ENCODE measurements around the gene TUBA1C. TPM values are rescaled to one million over a fixed set of nuclear protein-coding genes. Genes with fewer than 3 reads are reported as not detected.
"Not testable (repeated sequence)": the region's sequence is repeated elsewhere in the genome, so short reads cannot be mapped to it uniquely, and the experiment has no call there.

The TUBA1C gene
- total and polyA plus RNA-seq, 2 of the 8 experiments (the other 6 are each of a cell fraction or from before 2014, with no cell fraction given) = 504 to 3,101 TPM

DNA sequence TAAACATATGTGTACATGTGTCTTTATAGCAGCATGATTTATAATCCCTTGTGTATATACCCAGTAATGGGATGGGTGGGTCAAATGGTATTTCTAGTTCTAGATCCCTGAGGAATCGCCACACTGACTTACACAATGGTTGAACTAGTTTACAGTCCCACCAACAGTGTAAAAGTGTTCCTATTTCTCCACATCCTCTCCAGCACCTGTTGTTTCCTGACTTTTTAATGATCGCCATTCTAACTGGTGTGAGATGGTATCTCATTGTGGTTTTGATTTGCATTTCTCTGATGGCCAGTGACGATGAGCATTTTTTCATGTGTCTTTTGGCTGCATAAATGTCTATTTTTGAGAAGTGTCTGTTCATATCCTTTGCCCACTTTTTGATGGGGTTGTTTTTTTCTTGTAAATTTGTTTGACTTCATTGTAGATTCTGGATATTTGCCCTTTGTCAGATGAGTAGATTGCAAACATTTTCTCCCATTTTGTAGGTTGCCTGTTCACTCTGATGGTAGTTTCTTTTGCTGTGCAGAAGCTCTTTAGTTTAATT, 45.6 kb downstream of the TUBA1C start:
- FAIRE-seq; H4K8ac ChIP-seq (ENCODE audit: extremely low read depth, insufficient read depth, low read length); H3K27ac ChIP-seq (ENCODE audit: low read depth, low read length); H4K20me1 ChIP-seq (replicated peaks in 1 of 2; ENCODE audit: control insufficient read depth in 1 of 2, insufficient read depth in 2 of 2, low read length in 2 of 2); H2BK5ac ChIP-seq (ENCODE audit: low read depth, low read length); H2AFZ ChIP-seq (ENCODE audit: low read length); H3K18ac ChIP-seq (ENCODE audit: extremely low read depth, low read length); H3K9ac ChIP-seq (replicated peaks in 1 of 4; ENCODE audit: extremely low read depth in 1 of 4, low read depth in 3 of 4, low read length in 3 of 4); H3K4me1 ChIP-seq (replicated peaks in 1 of 4; ENCODE audit: control insufficient read depth in 3 of 4, insufficient read depth in 4 of 4, low read length in 3 of 4); H2BK15ac ChIP-seq (ENCODE audit: low read length); H3K4me2 ChIP-seq (ENCODE audit: insufficient read depth in 1 of 2, low read depth in 2 of 2, low read length in 2 of 2); H3K79me2 ChIP-seq (ENCODE audit: control insufficient read depth in 1 of 2, insufficient read depth in 2 of 2, low read length in 2 of 2); H2AK5ac ChIP-seq (ENCODE audit: low read depth, low read length); H2BK12ac ChIP-seq (ENCODE audit: low read depth, low read length); H3K23ac ChIP-seq (ENCODE audit: insufficient read length); H3K36me3 ChIP-seq (ENCODE audit: control insufficient read depth in 2 of 4, insufficient read depth in 4 of 4, low read length in 3 of 4); H3K56ac ChIP-seq (replicated peaks; ENCODE audit: insufficient read length, low read depth, low read length); H3K27me3 ChIP-seq (replicated peaks in 1 of 4; ENCODE audit: control insufficient read depth in 3 of 4, extremely low read depth in 1 of 4, insufficient read depth in 3 of 4, low read length in 3 of 4); CTCF ChIA-PET (ENCODE audit: partially characterized antibody); H3K9me3 ChIP-seq (ENCODE audit: insufficient read depth in 2 of 2, low read depth in 1 of 2, low read length in 1 of 2); POLR2A ChIA-PET (ENCODE audit: partially characterized antibody); H2BK120ac ChIP-seq (replicated peaks; ENCODE audit: low read depth, low read length); H3K23me2 ChIP-seq (ENCODE audit: low read depth, low read length); H3K4me3 ChIP-seq (ENCODE audit: extremely low read depth in 1 of 4, insufficient read depth in 2 of 4, low read depth in 3 of 4, low read length in 4 of 4); H4K5ac ChIP-seq (ENCODE audit: insufficient read length, low read depth, low read length); H2BK20ac ChIP-seq (ENCODE audit: low read length); H3K14ac ChIP-seq (ENCODE audit: insufficient read length); H3K4ac ChIP-seq (replicated peaks; ENCODE audit: insufficient read length, low read depth, low read length); DNase-seq (ENCODE audit: low read depth in 1 of 2, low spot score in 2 of 2); H4K91ac ChIP-seq (replicated peaks; ENCODE audit: insufficient read length, low read length); H3K79me1 ChIP-seq (ENCODE audit: low read depth, low read length): not testable (repeated sequence)
- 78% methylated on average over 2 of the region's 3 CpGs; no CpG with 5 or more reads in 1 of the 2 experiments for WGBS, 2 experiments (ENCODE audit: extremely low coverage in 1 of 2, insufficient coverage in 1 of 2, insufficient read length in 1 of 2, insufficient replicate concordance in 2 of 2, low coverage in 1 of 2, low lambda C conversion rate in 2 of 2, missing lambda C conversion rate in 1 of 2)

Data from H1 (cell line).